CD14-positive monocyte (primary cell): ENCODE measurements around the gene CNOT1. TPM values are rescaled to one million over a fixed set of nuclear protein-coding genes. Genes with fewer than 3 reads are reported as not detected.

Experiments used
- DNase-seq, 3 donors: peaks; one replicate each; pipeline ENCODE4 v3.0.0-alpha.2; 2011 to 2022
- H2AFZ ChIP-seq: 2 replicates; pipeline ENCODE4 v1.6.0; 2012; ENCODE audit warnings: mild to moderate bottlenecking, low read depth, low read length, inconsistent platforms; ENCODE audit not compliant: insufficient read depth, poor library complexity, severe bottlenecking
- H3K27ac ChIP-seq, 2 donors: 1 replicate in 1 of 2; 2 replicates in 1 of 2; pipeline ENCODE4 v1.5.1; 2012 to 2013; ENCODE audit warnings: low read length in 2 of 2, control low read depth in 1 of 2, inconsistent platforms in 1 of 2, low read depth in 1 of 2, mild to moderate bottlenecking in 1 of 2
- H3K27me3 ChIP-seq, 2 donors: one replicate each; pipeline versions ENCODE4 v1.6.0 to v1.6.1; 2011 to 2013; ENCODE audit warnings: low read length in 2 of 2; ENCODE audit not compliant: control insufficient read depth in 2 of 2, insufficient read depth in 2 of 2
- H3K36me3 ChIP-seq, 2 donors: replicated peaks in 1 of 2; 1 replicate in 1 of 2; 2 replicates in 1 of 2; pipeline versions ENCODE4 v1.5.1 to v1.6.1; 2012 to 2013; ENCODE audit warnings: low read length in 2 of 2, control low read depth in 1 of 2, inconsistent platforms in 1 of 2, mild to moderate bottlenecking in 1 of 2; ENCODE audit not compliant: insufficient read depth in 2 of 2, control insufficient read depth in 1 of 2
- H3K4me1 ChIP-seq, 2 donors: 1 replicate in 1 of 2; 2 replicates in 1 of 2; pipeline versions ENCODE4 v1.5.1 to v1.6.1; 2012 to 2013; ENCODE audit warnings: low read length in 2 of 2, control low read depth in 1 of 2, inconsistent platforms in 1 of 2, mild to moderate bottlenecking in 1 of 2, moderate library complexity in 1 of 2; ENCODE audit not compliant: insufficient read depth in 2 of 2, control insufficient read depth in 1 of 2
- H3K4me2 ChIP-seq: replicated peaks from 2 replicates; pipeline ENCODE3; 2012; ENCODE audit warnings: low read length, moderate library complexity, mild to moderate bottlenecking; ENCODE audit not compliant: poor library complexity, severe bottlenecking; ENCODE audit errors: extremely low read depth
- H3K4me3 ChIP-seq, 3 experiments: fragments of 200-600 bp in 1 of 3; sonication (generic) in 1 of 3; replicated peaks in 1 of 3; 1 replicate in 2 of 3; 2 replicates in 1 of 3; pipeline ENCODE4 v1.5.1; 2011 to 2013; ENCODE audit warnings: low read length in 3 of 3, mild to moderate bottlenecking in 3 of 3, control low read depth in 2 of 3, low read depth in 2 of 3, inconsistent platforms in 1 of 3, moderate library complexity in 1 of 3
- H3K79me2 ChIP-seq: 2 replicates; pipeline ENCODE4 v1.6.0; 2012; ENCODE audit warnings: mild to moderate bottlenecking, control low read depth, inconsistent platforms, low read length, moderate library complexity; ENCODE audit not compliant: insufficient read depth
- H3K9ac ChIP-seq: 2 replicates; pipeline ENCODE4 v1.6.0; 2017; ENCODE audit warnings: low read length, mild to moderate bottlenecking; ENCODE audit not compliant: insufficient read depth, poor library complexity, severe bottlenecking
- H3K9me3 ChIP-seq, 2 donors: replicated peaks in 1 of 2; 1 replicate in 1 of 2; 2 replicates in 1 of 2; pipeline versions ENCODE4 v1.5.1 to v1.6.1; 2012 to 2013; ENCODE audit warnings: low read length in 2 of 2, control low read depth in 1 of 2; ENCODE audit not compliant: control insufficient read depth in 1 of 2, insufficient read depth in 1 of 2
- H4K20me1 ChIP-seq: 2 replicates; pipeline ENCODE4 v1.6.0; 2012; ENCODE audit warnings: mild to moderate bottlenecking, low read length, control low read depth, moderate library complexity; ENCODE audit not compliant: insufficient read depth
- H3K27ac Mint-ChIP-seq, 7 donors: one replicate each; pipeline ENCODE4 v1.8.0; 2020; ENCODE audit warnings: mild to moderate bottlenecking in 7 of 7, mixed read lengths in 7 of 7, moderate library complexity in 6 of 7, inconsistent platforms in 2 of 7
- H3K27me3 Mint-ChIP-seq, 3 donors: one replicate each; pipeline ENCODE4 v1.8.0; 2021 to 2022; ENCODE audit warnings: low read depth in 3 of 3, mild to moderate bottlenecking in 3 of 3, mixed read lengths in 3 of 3, moderate library complexity in 3 of 3, inconsistent platforms in 1 of 3
- H3K36me3 Mint-ChIP-seq, 2 donors: one replicate each; pipeline ENCODE4 v1.8.0; 2020; ENCODE audit warnings: mixed read lengths in 2 of 2, inconsistent platforms in 1 of 2, mild to moderate bottlenecking in 1 of 2
- H3K4me1 Mint-ChIP-seq: one replicate; pipeline ENCODE4 v1.8.0; 2020; ENCODE audit warnings: mild to moderate bottlenecking, mixed read lengths
- H3K4me3 Mint-ChIP-seq, 2 donors: one replicate each; pipeline ENCODE4 v1.8.0; 2020; ENCODE audit warnings: mild to moderate bottlenecking in 2 of 2, mixed read lengths in 2 of 2, moderate library complexity in 1 of 2
- H3K9me3 Mint-ChIP-seq, 7 donors: one replicate each; pipeline ENCODE4 v1.8.0; 2020 to 2022; ENCODE audit warnings: mixed read lengths in 7 of 7, mild to moderate bottlenecking in 6 of 7, moderate library complexity in 6 of 7, inconsistent platforms in 2 of 7
- WGBS: methylation state at CpG from one replicate; pipeline ENCODE4 v1.1.5; 2013; ENCODE audit warnings: missing lambda C conversion rate; ENCODE audit not compliant: insufficient coverage; 5-methylcytosine and 5-hydroxymethylcytosine counted together
- intact Hi-C, 2 donors: fragments of 100-400 bp; cut with micrococcal nuclease; formaldehyde crosslinking; loops; one replicate each; pipeline versions ENCODE4 v1.15.0 to v1.15.1; 2023
- polyA plus RNA-seq, 3 donors: library from polyadenylated mRNA; depleted of rRNA in 1 of 3; unstranded in 2 of 3; stranded (reverse) in 1 of 3; fragments of 300-500 nt in 2 of 3; fragments of >200 nt in 1 of 3; fragmentation: Illumina TruSeq in 2 of 3; gene quantifications; 1 replicate in 2 of 3; 2 replicates in 1 of 3; pipeline ENCODE4 v1.2.3, GENCODE V29; 2012 to 2021
- TF ChIP-seq, protein P1 (sequence below): fragments of 200-600 bp; IDR thresholded peaks from one replicate; pipeline ENCODE4 v1.8.0; 2022; ENCODE audit warnings: antibody characterized with exemption, mild to moderate bottlenecking

CNOT1 gene
- polyA plus RNA-seq, 3 donors, result 50.8 to 182 (median 60.8) TPM

DNA sequence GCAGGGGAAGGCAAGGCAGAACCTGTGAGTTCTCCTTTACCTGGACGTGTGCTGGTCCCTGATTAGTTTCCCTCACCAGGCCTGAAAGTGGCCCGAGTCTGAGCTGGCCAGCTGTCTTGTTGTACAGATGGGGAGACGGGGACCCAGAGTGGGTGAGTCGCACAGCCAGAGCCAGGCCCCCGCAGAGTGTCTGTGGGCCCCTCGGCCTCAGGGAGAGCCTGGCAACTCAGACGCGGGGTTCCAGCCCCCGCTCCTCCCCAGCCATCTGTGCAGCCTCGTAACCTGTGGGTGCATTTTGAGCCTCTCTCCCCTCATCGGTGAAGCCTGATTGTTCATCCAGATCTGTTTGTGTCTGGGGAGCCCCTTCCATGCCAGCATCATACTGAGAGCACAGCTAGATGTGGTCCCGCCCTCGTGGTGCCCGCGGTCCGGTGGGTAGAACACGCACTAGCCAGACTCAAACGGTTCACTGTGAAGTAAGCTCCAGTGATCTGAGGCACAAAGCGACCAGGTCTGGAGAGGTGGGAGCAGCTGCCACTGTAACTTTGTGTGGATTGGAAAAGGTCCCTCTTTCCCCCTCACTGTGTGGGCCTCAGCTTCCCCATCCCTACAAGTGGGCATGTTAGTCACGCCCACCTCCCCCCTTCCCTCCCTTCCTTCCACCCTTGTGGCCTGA, 135.7 kb downstream of the CNOT1 start:
- H3K9me3 Mint-ChIP-seq, result no peaks in the 10 kb centered on the region
- Histone ChIP-seq H2AFZ (no peak overlapping the region), H3K9me3 (no peaks in the 10 kb centered on the region), H3K79me2 (no peaks in the 10 kb centered on the region), H4K20me1 (no peaks in the 10 kb centered on the region), H3K4me1 (no peaks in the 10 kb centered on the region), H3K4me3 (no peak overlapping the region), H3K27me3 (no peaks in the 10 kb centered on the region), H3K36me3 (no peaks in the 10 kb centered on the region), H3K9ac (no peak overlapping the region), H3K27ac (no peak overlapping the region), H3K4me2 (no peak overlapping the region)
- no peaks in the 10 kb centered on the region for H3K36me3 Mint-ChIP-seq
- no peak overlapping the region for H3K27ac Mint-ChIP-seq
- H3K4me1 Mint-ChIP-seq, result peaks cover 8% of the 10 kb centered on the region
- 83% methylated on average over 18 of the region's 20 CpGs for WGBS
- intact Hi-C loops, result no loop called here
- no peak overlapping the region for H3K4me3 Mint-ChIP-seq
- no peak for DNase-seq
- TF ChIP-seq, protein P1, sequence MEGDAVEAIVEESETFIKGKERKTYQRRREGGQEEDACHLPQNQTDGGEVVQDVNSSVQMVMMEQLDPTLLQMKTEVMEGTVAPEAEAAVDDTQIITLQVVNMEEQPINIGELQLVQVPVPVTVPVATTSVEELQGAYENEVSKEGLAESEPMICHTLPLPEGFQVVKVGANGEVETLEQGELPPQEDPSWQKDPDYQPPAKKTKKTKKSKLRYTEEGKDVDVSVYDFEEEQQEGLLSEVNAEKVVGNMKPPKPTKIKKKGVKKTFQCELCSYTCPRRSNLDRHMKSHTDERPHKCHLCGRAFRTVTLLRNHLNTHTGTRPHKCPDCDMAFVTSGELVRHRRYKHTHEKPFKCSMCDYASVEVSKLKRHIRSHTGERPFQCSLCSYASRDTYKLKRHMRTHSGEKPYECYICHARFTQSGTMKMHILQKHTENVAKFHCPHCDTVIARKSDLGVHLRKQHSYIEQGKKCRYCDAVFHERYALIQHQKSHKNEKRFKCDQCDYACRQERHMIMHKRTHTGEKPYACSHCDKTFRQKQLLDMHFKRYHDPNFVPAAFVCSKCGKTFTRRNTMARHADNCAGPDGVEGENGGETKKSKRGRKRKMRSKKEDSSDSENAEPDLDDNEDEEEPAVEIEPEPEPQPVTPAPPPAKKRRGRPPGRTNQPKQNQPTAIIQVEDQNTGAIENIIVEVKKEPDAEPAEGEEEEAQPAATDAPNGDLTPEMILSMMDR, result no peak
- H3K27me3 Mint-ChIP-seq, result peaks cover 8 to 29% (median 21%) of the 10 kb centered on the region in 3 donors

DNA sequence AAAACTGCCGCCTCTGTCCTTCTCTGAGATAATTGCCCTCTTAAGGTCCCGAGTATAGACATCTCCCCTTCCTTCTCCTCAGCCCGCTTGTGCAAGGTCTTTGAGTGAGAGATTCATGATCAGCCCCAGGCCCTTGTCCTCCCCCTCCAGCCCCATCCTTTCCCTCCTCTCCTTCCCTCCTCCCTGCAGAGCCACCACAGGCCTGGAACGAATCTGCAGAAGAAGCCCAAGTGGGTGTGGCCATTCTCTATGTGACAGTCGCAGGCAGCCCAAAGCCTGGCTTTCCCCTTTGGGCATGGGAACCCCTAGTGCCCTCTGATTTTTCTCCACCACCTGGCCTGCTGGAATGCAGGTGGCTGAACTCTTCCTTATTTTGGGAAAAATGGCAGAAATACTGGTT, 136.9 kb downstream of the CNOT1 start:
- intact Hi-C loops, result no loop called here
- TF ChIP-seq, protein P1, result no peak
- 71% methylated on average over 4 of the region's 5 CpGs for WGBS
- Histone ChIP-seq H3K79me2 (no peaks in the 10 kb centered on the region), H3K36me3 (no peaks in the 10 kb centered on the region), H4K20me1 (no peaks in the 10 kb centered on the region), H3K9ac (no peak overlapping the region), H2AFZ (no peak overlapping the region), H3K4me2 (no peak overlapping the region), H3K4me1 (peaks cover 0 to under 1% of the 10 kb centered on the region in 2 donors), H3K4me3 (no peak overlapping the region), H3K27me3 (no peaks in the 10 kb centered on the region), H3K9me3 (no peaks in the 10 kb centered on the region), H3K27ac (no peak overlapping the region)
- Mint-ChIP-seq H3K27ac (no peak overlapping the region), H3K27me3 (peaks cover 6 to 25% (median 20%) of the 10 kb centered on the region in 3 donors), H3K4me3 (no peak overlapping the region), H3K9me3 (no peaks in the 10 kb centered on the region), H3K4me1 (peaks cover 8% of the 10 kb centered on the region), H3K36me3 (no peaks in the 10 kb centered on the region)
- DNase-seq, result no peak
